HL-60/S4 treated with phorbol 12-myristate 13-acetate at 8.2 ng/mL for 4 days and 3 days (cell line): Measurements from ENCODE around the gene A1BG.

Source experiments
- in situ Hi-C: fragments of 300-500 bp; cut with MboI; formaldehyde crosslinking; loops from 2 replicates; pipeline ENCODE4 v1.15.0; 2022; ENCODE audit warnings: low sequenced_read_pairs

The A1BG gene, protein sequence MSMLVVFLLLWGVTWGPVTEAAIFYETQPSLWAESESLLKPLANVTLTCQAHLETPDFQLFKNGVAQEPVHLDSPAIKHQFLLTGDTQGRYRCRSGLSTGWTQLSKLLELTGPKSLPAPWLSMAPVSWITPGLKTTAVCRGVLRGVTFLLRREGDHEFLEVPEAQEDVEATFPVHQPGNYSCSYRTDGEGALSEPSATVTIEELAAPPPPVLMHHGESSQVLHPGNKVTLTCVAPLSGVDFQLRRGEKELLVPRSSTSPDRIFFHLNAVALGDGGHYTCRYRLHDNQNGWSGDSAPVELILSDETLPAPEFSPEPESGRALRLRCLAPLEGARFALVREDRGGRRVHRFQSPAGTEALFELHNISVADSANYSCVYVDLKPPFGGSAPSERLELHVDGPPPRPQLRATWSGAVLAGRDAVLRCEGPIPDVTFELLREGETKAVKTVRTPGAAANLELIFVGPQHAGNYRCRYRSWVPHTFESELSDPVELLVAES

DNA sequence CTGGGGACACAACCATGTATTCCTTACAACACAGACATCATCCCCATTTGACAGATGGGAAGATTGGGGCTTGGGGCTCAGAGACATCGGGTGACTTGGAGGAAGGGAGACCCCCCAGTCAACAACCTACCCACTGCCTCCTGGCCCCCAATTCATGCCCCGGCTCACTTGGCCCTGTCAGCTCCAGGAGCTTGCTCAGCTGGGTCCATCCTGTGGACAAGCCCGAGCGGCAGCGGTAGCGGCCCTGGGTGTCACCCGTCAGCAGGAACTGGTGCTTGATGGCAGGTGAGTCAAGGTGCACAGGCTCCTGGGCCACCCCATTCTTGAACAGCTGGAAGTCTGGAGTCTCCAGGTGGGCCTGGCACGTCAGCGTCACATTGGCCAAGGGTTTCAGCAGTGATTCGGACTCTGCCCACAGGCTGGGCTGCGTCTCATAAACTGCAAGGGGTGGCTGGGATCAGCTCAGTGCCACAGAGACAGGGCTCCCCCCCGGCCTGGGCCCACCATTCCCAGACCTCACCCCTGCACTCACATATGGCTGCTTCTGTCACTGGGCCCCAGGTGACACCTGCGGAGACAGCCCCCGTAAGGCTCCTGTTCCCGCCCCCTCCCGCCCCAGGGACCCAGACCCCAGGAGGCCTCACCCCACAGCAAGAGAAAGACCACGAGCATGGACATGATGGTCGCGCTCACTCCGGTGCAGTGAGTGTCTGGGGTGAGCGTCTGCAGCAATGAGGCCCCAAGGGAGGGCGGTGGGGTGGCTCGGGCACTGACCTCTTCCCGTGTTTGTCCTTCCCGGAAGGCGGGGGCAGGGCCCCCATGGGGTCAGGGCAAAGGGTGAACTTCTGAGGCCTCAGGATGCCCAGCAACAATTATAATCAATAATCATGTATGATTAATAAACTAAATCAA is at the start of gene A1BG:
A1BG (minus strand) TSS at position 733 of the 912 bp plus-strand sequence; CDS start at position 678, 55 bp downstream.
- in situ Hi-C loops = no loop called here

DNA sequence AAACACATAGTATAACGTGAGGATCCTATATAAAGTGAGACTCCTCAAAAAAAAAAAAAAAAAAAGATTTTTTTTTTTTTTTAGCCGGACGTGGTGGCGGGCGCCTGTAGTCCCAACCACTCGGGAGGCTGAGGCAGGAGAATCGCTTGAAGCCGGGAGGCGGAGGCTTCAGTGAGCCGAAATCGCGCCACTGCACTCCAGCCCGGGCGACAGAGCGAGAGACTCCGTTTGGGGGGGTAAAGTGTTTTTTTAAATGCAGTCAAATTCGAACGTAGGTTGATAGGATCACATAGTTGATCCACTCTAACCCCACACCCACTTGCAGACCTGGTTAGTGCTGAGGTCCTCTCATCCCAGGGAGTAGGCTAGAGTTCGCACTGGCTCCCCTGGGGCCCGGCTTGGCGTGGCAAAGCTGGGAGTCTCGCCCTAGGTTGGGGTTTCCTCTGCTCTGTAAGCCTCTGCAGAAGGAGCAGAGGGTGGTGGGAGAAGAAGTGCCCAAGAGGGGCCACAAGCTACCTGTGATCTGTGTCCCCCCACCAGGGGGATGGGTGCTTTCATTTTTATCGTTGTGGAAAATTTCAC is 48.6 kb upstream of the A1BG start:
- in situ Hi-C loops = no loop called here

DNA sequence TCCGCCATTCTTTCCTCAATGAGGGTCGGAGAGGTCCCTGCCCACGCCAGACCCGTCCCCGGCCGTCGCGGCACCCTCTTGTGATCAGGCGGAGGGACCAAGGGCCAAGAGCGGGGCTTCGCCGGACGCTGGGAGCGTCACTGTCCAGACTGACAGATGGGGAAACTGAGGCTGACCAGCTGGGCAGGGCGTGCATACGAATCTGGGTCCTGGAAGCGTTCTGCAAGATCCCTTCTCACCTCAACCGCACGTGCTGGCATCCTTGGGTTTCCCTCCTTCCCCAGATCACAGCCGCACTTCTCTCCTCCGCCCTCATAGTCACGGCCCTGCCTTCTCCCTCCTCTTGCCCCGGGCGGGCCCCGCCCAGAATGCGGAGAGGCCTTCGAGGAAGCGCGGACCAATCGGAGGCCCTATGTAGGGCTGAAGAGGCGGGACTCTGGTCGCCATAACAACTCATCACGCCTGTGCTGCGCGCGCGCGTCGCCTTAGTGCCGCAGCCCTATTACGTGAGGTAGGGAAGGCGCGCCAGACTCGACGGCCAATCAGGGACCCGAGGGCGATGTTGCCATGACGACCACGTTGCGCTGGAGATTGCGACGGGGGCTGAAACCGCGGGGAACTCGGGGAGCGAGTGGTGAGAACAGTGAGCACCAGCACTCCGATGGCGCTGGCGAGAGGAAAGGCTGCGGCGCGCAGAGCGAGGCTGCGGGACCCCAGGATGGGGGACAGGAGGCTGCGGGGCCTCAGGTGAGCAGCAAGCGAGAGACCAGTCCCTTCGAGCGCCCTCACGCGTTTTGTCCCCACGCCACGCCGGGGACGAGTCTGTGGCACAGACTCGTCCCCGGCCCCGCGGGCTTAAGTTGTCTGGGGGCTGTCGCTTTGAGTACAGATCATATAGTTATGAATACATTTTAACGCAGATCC is 47.9 kb upstream of the A1BG start:
- in situ Hi-C loops = no loop called here

DNA sequence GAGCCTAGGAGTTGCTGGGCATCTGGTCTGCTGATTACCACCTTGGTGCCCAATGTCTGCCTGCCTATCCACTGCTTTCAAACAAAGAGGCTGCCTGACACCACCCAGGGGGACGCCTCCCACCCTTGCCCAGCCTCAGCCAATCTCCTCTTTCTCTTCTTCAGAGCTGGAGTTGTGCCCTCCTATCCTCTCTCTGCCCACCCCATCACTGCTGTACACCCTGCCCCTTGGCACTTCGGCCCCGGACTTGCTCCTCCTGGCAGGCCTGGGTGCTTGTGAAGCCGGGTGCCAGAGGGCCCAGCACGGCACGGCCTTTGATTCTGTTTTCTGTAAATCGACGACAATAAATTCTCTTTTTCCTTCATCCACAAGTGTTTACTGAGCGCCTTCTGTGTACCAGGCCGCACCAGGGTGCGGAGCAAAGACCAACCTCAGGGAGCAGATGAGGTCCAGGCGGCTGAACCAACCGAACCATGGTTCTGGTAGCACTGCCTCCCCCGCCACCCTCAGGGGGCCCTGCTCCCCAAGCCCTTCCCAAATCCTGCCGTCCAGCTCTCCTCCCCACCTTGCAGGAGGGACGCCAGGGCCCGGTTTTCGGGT is 47.1 kb upstream of the A1BG start:
- in situ Hi-C loops = no loop called here

DNA sequence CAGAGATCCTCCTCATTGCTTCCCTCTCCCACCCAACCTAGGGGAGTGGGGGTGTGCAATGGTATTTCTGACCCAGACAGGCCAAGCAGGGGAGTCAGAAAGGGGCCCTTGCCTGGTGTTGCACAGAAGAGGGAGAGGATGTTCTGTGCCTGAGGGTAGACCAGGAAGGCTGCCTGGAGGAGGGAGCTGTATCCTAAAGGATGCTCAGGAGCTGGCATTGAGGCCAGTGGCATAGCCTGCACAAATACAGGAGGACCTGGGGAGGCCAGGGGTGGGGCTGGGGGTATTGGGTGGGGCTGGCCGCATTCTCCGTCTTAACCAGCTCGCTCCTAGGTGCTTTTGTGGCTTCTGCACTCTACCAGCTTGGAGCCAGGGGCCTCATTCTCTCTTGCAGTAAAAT is 46.6 kb upstream of the A1BG start:
- in situ Hi-C loops = no loop called here

DNA sequence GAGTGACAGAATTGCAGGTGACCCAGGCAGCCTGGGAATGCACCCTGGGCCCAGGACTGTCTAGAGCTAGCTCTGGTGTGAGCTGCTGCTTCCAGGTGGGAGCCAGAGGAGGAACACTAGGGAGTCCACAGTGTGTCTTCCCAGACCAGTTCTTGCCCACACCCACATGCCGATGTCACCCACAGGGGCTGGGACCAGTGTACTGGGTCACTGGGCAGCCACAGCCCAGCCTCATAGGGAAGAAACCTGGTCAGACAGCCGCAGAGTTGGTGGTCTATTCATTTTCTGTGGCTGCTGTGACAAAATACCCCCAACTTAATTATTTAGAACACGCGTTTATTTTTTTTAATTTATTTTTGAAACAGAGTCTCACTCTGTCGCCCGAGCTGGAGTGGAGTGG is 45.3 kb upstream of the A1BG start:
- in situ Hi-C loops = no loop called here

DNA sequence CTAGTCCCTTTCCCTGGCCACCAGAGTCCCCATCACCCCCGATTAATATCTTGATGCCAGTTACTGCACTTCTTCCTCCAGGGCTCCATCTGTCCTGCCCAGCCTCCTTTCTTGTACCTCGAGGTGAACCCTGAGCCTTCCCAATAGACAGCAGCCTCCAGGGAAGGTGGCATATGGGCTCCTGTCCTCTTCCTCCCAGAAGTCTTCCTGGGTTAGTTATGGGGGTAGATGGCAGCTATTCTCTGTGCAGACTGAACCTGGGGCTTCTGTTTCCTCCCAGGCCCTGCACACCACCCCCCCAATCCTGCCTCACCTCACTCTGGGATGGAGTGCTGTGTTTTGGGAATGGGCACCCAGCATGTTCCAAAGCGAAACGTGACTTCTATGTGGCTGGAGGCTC is 44.8 kb upstream of the A1BG start:
- in situ Hi-C loops = no loop called here

DNA sequence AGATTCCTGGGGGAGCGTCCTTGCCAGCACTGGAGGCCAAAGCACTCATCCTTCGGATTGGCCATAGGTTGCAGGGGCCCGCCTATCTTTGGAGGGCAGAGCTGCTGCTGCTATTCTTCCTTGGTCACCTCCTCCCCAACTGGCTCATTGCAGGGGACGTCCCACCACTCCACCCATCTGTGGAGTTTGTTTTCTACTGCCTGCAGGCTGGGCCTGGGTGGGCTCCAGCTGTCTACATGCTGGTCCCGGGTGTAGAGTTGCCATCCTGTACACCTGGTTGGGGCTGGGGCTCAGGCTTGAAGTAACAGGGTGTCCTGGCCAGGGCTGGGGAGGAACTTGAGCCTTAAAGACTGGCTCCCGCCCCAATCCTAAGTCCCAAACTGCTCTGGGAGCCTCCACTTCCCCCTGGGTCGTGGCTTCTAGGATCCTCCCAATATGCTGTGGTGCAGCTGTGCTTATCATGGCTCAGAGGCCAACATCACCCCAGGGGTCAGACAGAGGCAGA is 44.3 kb upstream of the A1BG start:
- in situ Hi-C loops = no loop called here

DNA sequence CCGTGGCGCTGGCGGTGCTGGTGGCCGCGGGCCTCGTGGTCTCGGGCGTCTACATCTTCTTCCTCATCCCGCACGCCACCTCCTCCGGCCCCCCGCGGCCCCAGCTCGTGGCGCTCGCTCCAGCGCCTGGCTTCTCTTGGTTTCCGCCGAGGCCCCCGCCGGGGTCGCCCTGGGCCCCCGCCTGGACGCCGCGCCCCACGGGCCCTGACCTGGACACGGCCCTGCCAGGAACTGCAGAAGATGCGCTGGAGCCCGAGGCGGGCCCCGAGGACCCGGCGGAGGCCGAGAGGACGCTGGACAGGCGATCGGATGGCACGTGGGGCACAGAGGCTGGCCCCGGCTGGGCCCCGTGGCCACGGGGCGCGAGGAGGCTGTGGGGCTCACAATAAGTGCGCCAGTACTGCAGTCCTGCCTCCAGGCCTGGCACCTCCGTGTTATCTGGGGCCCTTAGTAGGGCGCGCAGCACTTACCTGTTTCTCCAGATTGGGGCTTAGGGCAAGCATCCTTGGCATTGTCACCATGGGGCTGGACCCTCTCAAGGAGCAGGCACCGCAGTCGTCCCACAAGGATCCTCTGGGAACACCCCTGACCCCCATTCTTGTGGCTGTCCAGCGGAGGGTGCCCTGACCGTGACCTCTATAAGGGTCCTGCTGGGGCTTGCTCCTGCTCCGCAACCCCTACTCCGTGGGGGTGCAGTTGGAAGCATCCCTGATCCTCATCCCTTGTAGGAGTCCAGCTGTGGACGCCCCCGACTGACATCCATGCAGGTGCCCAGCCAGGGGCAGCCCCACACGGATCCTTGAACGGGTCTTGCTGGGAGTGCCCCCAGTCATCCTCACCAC is 43.6 kb upstream of the A1BG start:
- in situ Hi-C loops = no loop called here

DNA sequence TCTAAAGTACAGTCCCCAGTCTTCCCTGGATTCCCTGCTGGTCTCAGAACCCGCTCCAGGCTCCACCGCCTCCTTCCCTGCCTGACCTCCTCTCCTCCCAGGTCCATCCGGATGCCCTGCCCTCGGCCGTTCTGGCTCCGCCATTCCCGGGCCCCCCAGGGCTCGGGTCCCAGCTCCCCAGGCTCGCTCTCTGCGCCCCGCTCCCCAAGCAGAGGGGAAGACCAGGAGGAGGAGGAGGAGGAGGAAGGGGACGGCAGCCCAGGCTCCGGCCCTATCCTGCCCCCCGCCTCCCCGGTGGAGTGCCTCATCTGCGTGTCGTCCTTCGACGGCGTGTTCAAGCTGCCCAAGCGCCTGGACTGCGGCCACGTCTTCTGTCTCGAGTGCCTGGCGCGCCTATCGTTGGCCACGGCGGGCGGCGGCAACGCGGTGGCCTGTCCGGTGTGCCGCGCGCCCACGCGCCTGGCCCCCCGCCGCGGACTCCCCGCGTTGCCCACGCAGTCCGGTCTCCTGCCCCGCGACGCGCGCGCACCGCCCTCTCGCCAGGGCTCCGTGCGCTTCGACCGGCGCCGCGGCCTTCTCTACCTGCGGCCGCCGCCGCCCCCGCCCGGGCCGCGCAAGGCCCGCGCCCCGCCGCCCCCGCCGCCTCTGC is 42.8 kb upstream of the A1BG start:
- in situ Hi-C loops = no loop called here

DNA sequence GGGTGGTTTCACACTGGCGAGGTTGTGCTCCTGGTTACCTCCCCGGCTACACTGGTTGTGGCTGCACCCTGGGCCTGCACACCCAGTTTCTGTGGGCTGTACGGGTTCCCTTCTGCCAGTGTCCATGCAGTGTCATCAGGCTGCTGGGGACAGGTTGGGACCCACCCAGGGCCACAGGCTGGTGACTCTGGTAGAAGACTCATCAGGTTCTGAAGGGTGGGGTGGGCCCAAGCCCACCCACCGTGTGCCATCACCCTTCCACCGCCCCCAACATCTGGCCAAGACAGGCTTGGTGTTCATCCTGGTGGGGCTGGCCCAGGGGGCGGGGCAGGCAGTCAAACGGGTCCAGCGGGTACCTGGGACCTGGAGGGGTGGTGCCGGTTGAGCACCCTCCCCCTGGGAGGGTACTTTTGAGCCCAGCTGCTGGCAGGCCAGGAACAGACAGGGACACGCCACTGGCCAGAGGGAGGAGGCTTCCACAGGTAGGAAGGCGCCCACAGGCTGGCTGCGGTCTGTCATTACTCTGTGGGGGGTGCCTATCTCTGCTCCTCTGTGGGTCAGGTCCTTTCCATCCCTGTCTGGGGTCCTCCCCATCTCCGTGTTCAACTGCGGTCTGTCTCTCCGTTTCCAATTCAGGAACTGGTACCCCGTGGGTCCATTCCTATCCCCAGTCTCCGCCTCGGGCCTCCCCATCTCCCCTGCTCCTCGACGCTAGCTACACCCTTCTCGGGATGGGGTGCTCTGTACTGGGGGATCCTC is 42.1 kb upstream of the A1BG start, which contains the start of gene RNF225:
RNF225 (plus strand) TSS at position 437 of the 759 bp plus-strand sequence. CDS start 434 bp downstream, outside the sequence.
- in situ Hi-C loops = no loop called here

DNA sequence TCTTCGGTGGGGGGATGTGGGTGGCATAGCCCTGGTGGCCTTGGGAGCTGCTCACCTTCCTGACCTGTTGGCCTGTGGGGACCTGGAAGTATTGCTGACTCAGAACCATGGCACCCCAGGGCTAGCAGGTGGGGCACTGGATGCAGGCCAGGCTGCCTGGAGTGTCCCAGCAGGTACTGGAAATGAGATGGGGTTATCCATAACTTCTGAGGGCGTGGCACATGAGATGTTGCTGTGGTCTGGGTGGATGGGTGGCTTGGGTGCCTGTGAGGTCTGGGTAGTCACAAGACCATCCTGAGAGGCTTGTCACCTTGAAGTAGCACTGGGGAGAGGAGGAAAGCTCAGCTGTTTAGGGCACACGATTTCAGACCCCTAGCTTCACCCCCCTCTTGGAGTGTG is 41.5 kb upstream of the A1BG start:
- in situ Hi-C loops = no loop called here

DNA sequence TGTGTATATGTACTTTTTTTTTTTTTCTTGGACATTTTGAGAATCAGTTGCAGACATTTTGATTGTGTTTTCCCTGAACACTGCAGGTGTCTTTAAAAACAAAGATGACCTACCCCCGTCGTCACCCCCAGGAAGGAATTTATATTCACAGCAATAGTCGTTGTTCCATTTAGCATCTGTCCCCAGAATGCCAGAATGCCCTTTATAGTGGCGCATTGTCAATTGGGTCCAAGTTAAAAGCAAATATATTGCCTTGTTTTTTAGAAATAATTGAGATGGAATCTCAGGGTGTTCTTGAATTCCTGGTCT is 40.4 kb upstream of the A1BG start:
- in situ Hi-C loops = no loop called here

DNA sequence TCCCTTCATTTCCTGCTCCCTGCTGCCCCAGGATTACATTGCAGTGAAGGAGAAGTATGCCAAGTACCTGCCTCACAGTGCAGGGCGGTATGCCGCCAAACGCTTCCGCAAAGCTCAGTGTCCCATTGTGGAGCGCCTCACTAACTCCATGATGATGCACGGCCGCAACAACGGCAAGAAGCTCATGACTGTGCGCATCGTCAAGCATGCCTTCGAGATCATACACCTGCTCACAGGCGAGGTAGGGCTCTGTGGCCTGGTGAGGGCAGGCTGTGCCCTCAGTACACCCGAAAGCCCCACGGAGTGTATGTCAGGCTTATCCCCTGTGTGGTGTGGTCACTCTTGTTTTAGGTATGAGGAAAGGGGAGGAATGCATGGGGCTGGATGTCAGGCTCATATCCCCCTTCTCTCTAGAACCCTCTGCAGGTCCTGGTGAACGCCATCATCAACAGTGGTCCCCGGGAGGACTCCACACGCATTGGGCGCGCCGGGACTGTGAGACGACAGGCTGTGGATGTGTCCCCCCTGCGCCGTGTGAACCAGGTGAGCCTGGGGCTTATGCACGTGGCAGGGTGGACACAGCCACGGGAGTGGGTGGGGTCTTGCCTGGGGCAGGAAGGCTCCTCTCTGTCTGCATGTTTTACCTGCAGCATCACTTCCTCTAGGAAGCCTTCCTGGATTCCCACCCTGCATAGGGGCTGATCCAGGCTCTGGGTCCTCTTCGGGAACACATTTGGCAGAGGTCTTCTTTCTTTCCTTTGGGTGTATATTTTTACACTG is 39.8 kb upstream of the A1BG start:
- in situ Hi-C loops = no loop called here

DNA sequence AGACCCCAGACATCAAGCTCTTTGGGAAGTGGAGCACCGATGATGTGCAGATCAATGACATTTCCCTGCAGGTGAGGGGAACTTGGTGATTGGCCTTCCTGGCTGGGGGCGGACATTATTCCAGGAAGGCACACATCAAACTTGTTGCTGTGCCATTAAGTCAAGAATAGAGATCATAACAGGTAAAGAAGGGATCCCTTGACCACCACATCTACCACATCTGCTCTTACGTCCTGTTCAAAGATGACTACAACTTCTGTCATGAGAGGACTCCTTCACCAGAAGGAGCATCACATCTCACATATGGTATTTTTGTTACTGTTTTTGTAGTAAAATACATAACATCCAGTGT is 34.9 kb upstream of the A1BG start:
- in situ Hi-C loops = no loop called here

DNA sequence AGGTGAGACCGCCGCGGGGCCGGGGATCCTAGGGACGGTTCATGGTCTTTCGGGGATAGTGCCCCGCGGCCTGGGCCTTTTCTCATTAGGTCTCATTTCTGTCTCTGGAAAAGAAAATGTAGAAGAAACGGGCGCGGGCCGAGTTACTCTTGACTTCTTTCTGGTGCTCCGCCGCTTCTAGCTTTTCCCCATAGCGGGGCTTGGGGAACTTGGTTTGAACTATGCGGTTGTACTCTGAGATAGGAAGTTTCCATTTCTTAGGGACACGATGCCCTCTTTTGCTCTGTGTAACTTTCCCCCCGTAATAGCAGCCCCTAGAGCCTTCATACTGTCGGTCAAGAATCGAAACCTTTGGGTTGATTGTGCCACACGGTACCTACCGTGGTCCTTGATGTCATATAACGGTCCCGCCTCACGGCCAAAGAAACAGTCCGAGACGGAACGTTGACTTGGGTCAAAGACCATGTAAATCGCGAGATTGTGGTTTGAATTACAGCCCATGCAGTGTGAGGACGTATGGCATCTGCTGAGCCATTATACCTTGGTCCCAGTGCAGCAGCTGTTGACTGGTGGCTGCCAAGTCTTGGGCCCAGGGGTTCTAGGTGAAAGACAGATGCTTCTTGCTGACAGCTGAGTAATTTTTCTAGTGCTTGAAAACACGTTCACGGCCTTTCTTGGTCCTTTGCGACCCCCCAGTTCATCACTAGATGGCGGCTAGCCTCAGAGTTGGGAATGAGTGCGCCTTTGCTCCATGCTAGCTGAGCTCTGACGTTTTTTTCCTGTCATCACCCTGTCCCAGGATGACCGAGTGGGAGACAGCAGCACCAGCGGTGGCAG is 34.3 kb upstream of the A1BG start:
- in situ Hi-C loops = no loop called here
